ENCODE measurements around the gene LHFPL4. TPM values are rescaled to one million over a fixed set of nuclear protein-coding genes. Genes with fewer than 3 reads are reported as not detected.

Gene LHFPL4
- total and polyA plus RNA-seq, 9 of the 15 experiments (the other 6 are each of a cell fraction or from before 2014, with no cell fraction given), result not detected

GRCh38 chr3:9448643-9449042 is 105.0 kb downstream of the LHFPL4 start:
- TF ChIP-seq NR2F6 (CRISPR knock-in tag; IDR thresholded peaks at IDR 0.05) (no peak), ZNF592 (IDR thresholded peaks at IDR 0.05) (no peak), PHF20 (IDR thresholded peaks at IDR 0.05; ENCODE audit: partially characterized antibody) (no peak), STAG1 (CRISPR knock-in tag; IDR thresholded peaks at IDR 0.05; ENCODE audit: borderline replicate concordance) (no peak)
- H3K4me3 ChIP-seq, result no peak overlapping the region
- DNase-seq (ENCODE audit: extremely low read depth in 1 of 4, low spot score in 3 of 4) (no peak), FAIRE-seq (no peak), ATAC-seq (no peak)
- no peak overlapping the region for H3K4me2 ChIP-seq (ENCODE audit: insufficient read depth, low read length)
- H3K36me3 ChIP-seq (ENCODE audit: control insufficient read depth, insufficient read depth, low read length), result peaks cover 96% of the 10 kb centered on the region
- ChIA-PET CTCF (ENCODE audit: low intra/inter-chr PET ratio) (no interaction called here), POLR2A (interaction anchor here (1.2 to 1.3 kb wide), 2 partner anchors 10 to 96 kb away, joined by 3 to 4 read pairs; no protein-coding TSS in a partner anchor)
- BruUV-seq (replicated peaks), result no TSS peak
- no peak overlapping the region for H2AFZ ChIP-seq (ENCODE audit: low read depth, low read length)
- H3K9me1 ChIP-seq (ENCODE audit: control insufficient read depth, insufficient read depth, low read length), result no peaks in the 10 kb centered on the region
- H4K20me1 ChIP-seq (replicated peaks; ENCODE audit: control insufficient read depth, insufficient read depth, low read length), result 0 out of 2 replicates have a peak, but pooled peaks cover 3% of the 10 kb centered on the region
- 91% methylated on average over 1 of the region's 1 CpG for WGBS (ENCODE audit: insufficient coverage, low coverage, missing lambda C conversion rate)
- no peaks in the 10 kb centered on the region for H3K4me1 ChIP-seq (replicated peaks in 1 of 2; ENCODE audit: control insufficient read depth in 2 of 2, insufficient read depth in 2 of 2, low read length in 2 of 2)
- in situ Hi-C loops (cut with MboI) (no loop called here), intact Hi-C loops (cut with micrococcal nuclease) (no loop called here)
- peaks cover 13% of the 10 kb centered on the region; the same call in 1 of the 3 replicates for H3K79me2 ChIP-seq (ENCODE audit: control insufficient read depth, insufficient read depth, low read length)
- no peak overlapping the region for H3K9ac ChIP-seq (ENCODE audit: insufficient read depth in 1 of 2, low read depth in 2 of 2, low read length in 2 of 2)
- H3K27me3 ChIP-seq (ENCODE audit: control insufficient read depth in 2 of 2, insufficient read depth in 2 of 2, low read length in 2 of 2), result no peaks in the 10 kb centered on the region
- no peak overlapping the region for H3K27ac ChIP-seq (ENCODE audit: extremely low read depth, low read depth, low read length)
- no peaks in the 10 kb centered on the region for H3K9me3 ChIP-seq (replicated peaks; ENCODE audit: control insufficient read depth, insufficient read depth, low read depth, low read length)

Other genes with a start within 250 kb of the LHFPL4 start
Only the 7 nearest of the 9 such genes appear.
- gene THUMPD3, start 190.8 kb downstream of the LHFPL4 start, total RNA-seq (2014; rRNA removed), result 74.6 and 75.5 TPM in 2 replicates
- gene THUMPD3, start 190.8 kb downstream of the LHFPL4 start, total RNA-seq (2014; rRNA removed; fragmentation: Illumina TruSeq; extraction: Trizol), result 125 and 131 TPM in 2 replicates
- 111 and 113 TPM in 2 replicates for gene THUMPD3, start 190.8 kb downstream of the LHFPL4 start, total RNA-seq (2015; rRNA removed; fragmentation: Illumina TruSeq; extraction: Trizol)
- gene THUMPD3, start 190.8 kb downstream of the LHFPL4 start, total RNA-seq (2021), result 106 and 114 TPM in 2 replicates
- gene THUMPD3, start 190.8 kb downstream of the LHFPL4 start, polyA plus RNA-seq (2011; rRNA removed), result 115 and 132 TPM in 2 replicates
- 102 and 118 TPM in 2 replicates for gene THUMPD3, start 190.8 kb downstream of the LHFPL4 start, polyA plus RNA-seq (2014; fragmentation: Illumina TruSeq; extraction: Trizol)
- gene THUMPD3, start 190.8 kb downstream of the LHFPL4 start, polyA plus RNA-seq (2014; fragmentation: Nextera tagmentation; extraction: Ambion mirVana), result 10 to 100 TPM; 58.3 to 78.1 TPM
- gene THUMPD3, start 190.8 kb downstream of the LHFPL4 start, polyA plus RNA-seq (2014; rRNA removed), result 83.9 and 99.5 TPM in 2 replicates
- gene SETD5, start 156.2 kb downstream of the LHFPL4 start, total RNA-seq (2014; rRNA removed), result 60.9 and 61.4 TPM in 2 replicates
- gene SETD5, start 156.2 kb downstream of the LHFPL4 start, total RNA-seq (2014; rRNA removed; fragmentation: Illumina TruSeq; extraction: Trizol), result 87.2 and 97.1 TPM in 2 replicates
- gene SETD5, start 156.2 kb downstream of the LHFPL4 start, total RNA-seq (2015; rRNA removed; fragmentation: Illumina TruSeq; extraction: Trizol), result 80.3 and 92.2 TPM in 2 replicates
- gene SETD5, start 156.2 kb downstream of the LHFPL4 start, total RNA-seq (2021), result 118 and 135 TPM in 2 replicates
- gene SETD5, start 156.2 kb downstream of the LHFPL4 start, polyA plus RNA-seq (2011; rRNA removed), result 106 and 130 TPM in 2 replicates
- 108 and 128 TPM in 2 replicates for gene SETD5, start 156.2 kb downstream of the LHFPL4 start, polyA plus RNA-seq (2014; fragmentation: Illumina TruSeq; extraction: Trizol)
- 10 to 100 TPM; 20.8 to 38.8 TPM for gene SETD5, start 156.2 kb downstream of the LHFPL4 start, polyA plus RNA-seq (2014; fragmentation: Nextera tagmentation; extraction: Ambion mirVana)
- 65.4 and 69.1 TPM in 2 replicates for gene SETD5, start 156.2 kb downstream of the LHFPL4 start, polyA plus RNA-seq (2014; rRNA removed)
- gene MTMR14, start 95.7 kb upstream of the LHFPL4 start, total RNA-seq (2014; rRNA removed), result 32.4 and 35.3 TPM in 2 replicates
- 28.5 and 30.4 TPM in 2 replicates for gene MTMR14, start 95.7 kb upstream of the LHFPL4 start, total RNA-seq (2014; rRNA removed; fragmentation: Illumina TruSeq; extraction: Trizol)
- 32.0 and 33.3 TPM in 2 replicates for gene MTMR14, start 95.7 kb upstream of the LHFPL4 start, total RNA-seq (2015; rRNA removed; fragmentation: Illumina TruSeq; extraction: Trizol)
- 40.6 and 44.9 TPM in 2 replicates for gene MTMR14, start 95.7 kb upstream of the LHFPL4 start, total RNA-seq (2021)
- 47.8 and 50.6 TPM in 2 replicates for gene MTMR14, start 95.7 kb upstream of the LHFPL4 start, polyA plus RNA-seq (2011; rRNA removed)
- gene MTMR14, start 95.7 kb upstream of the LHFPL4 start, polyA plus RNA-seq (2014; fragmentation: Illumina TruSeq; extraction: Trizol), result 40.3 and 44.4 TPM in 2 replicates
- gene MTMR14, start 95.7 kb upstream of the LHFPL4 start, polyA plus RNA-seq (2014; fragmentation: Nextera tagmentation; extraction: Ambion mirVana), result 1 to 10 TPM; 8.2 to 9.9 TPM
- 37.6 and 37.8 TPM in 2 replicates for gene MTMR14, start 95.7 kb upstream of the LHFPL4 start, polyA plus RNA-seq (2014; rRNA removed)
- 0.49 TPM in 1 of 2 replicates, not detected in the other for gene CPNE9, start 150.0 kb upstream of the LHFPL4 start, total RNA-seq (2014; rRNA removed)
- gene CPNE9, start 150.0 kb upstream of the LHFPL4 start, total RNA-seq (2014; rRNA removed; fragmentation: Illumina TruSeq; extraction: Trizol), result 0.22 TPM in 1 of 2 replicates, not detected in the other
- gene CPNE9, start 150.0 kb upstream of the LHFPL4 start, total RNA-seq (2015; rRNA removed; fragmentation: Illumina TruSeq; extraction: Trizol), result 0.33 TPM in 1 of 2 replicates, not detected in the other
- gene CPNE9, start 150.0 kb upstream of the LHFPL4 start, total RNA-seq (2021), result not detected in 2 replicates
- gene CPNE9, start 150.0 kb upstream of the LHFPL4 start, polyA plus RNA-seq (2011; rRNA removed), result 0.19 and 0.33 TPM in 2 replicates
- 0.51 TPM in 1 of 2 replicates, not detected in the other for gene CPNE9, start 150.0 kb upstream of the LHFPL4 start, polyA plus RNA-seq (2014; fragmentation: Illumina TruSeq; extraction: Trizol)
- under 1 TPM; 0.25 to 0.56 TPM for gene CPNE9, start 150.0 kb upstream of the LHFPL4 start, polyA plus RNA-seq (2014; fragmentation: Nextera tagmentation; extraction: Ambion mirVana)
- gene CPNE9, start 150.0 kb upstream of the LHFPL4 start, polyA plus RNA-seq (2014; rRNA removed), result 0.24 and 0.34 TPM in 2 replicates
- gene BRPF1, start 177.9 kb upstream of the LHFPL4 start, total RNA-seq (2014; rRNA removed), result 29.9 and 38.9 TPM in 2 replicates
- gene BRPF1, start 177.9 kb upstream of the LHFPL4 start, total RNA-seq (2014; rRNA removed; fragmentation: Illumina TruSeq; extraction: Trizol), result 12.6 and 13.5 TPM in 2 replicates
- 23.5 and 25.5 TPM in 2 replicates for gene BRPF1, start 177.9 kb upstream of the LHFPL4 start, total RNA-seq (2015; rRNA removed; fragmentation: Illumina TruSeq; extraction: Trizol)
- gene BRPF1, start 177.9 kb upstream of the LHFPL4 start, total RNA-seq (2021), result 40.2 and 40.6 TPM in 2 replicates
- 12.7 and 16.6 TPM in 2 replicates for gene BRPF1, start 177.9 kb upstream of the LHFPL4 start, polyA plus RNA-seq (2011; rRNA removed)
- 26.7 and 30.5 TPM in 2 replicates for gene BRPF1, start 177.9 kb upstream of the LHFPL4 start, polyA plus RNA-seq (2014; fragmentation: Illumina TruSeq; extraction: Trizol)
- 1 to 10 TPM; 1.1 to 1.4 TPM for gene BRPF1, start 177.9 kb upstream of the LHFPL4 start, polyA plus RNA-seq (2014; fragmentation: Nextera tagmentation; extraction: Ambion mirVana)
- 26.0 and 32.8 TPM in 2 replicates for gene BRPF1, start 177.9 kb upstream of the LHFPL4 start, polyA plus RNA-seq (2014; rRNA removed)
- 27.6 and 39.3 TPM in 2 replicates for gene OGG1, start 196.1 kb upstream of the LHFPL4 start, total RNA-seq (2014; rRNA removed)
- 14.6 and 18.2 TPM in 2 replicates for gene OGG1, start 196.1 kb upstream of the LHFPL4 start, total RNA-seq (2014; rRNA removed; fragmentation: Illumina TruSeq; extraction: Trizol)
- gene OGG1, start 196.1 kb upstream of the LHFPL4 start, total RNA-seq (2015; rRNA removed; fragmentation: Illumina TruSeq; extraction: Trizol), result 26.4 and 27.5 TPM in 2 replicates
- gene OGG1, start 196.1 kb upstream of the LHFPL4 start, total RNA-seq (2021), result 23.6 and 25.7 TPM in 2 replicates
- gene OGG1, start 196.1 kb upstream of the LHFPL4 start, polyA plus RNA-seq (2011; rRNA removed), result 26.6 and 31.0 TPM in 2 replicates
- gene OGG1, start 196.1 kb upstream of the LHFPL4 start, polyA plus RNA-seq (2014; fragmentation: Illumina TruSeq; extraction: Trizol), result 32.3 and 33.0 TPM in 2 replicates
- 10 to 100 TPM in 1 of 2 experiments, 1 to 10 TPM in 1; 6.6 to 12.0 TPM for gene OGG1, start 196.1 kb upstream of the LHFPL4 start, polyA plus RNA-seq (2014; fragmentation: Nextera tagmentation; extraction: Ambion mirVana)
- 24.4 and 26.5 TPM in 2 replicates for gene OGG1, start 196.1 kb upstream of the LHFPL4 start, polyA plus RNA-seq (2014; rRNA removed)
- 10.7 and 13.9 TPM in 2 replicates for gene CAMK1, start 216.1 kb upstream of the LHFPL4 start, total RNA-seq (2014; rRNA removed)
- 4.4 and 4.7 TPM in 2 replicates for gene CAMK1, start 216.1 kb upstream of the LHFPL4 start, total RNA-seq (2014; rRNA removed; fragmentation: Illumina TruSeq; extraction: Trizol)
- gene CAMK1, start 216.1 kb upstream of the LHFPL4 start, total RNA-seq (2015; rRNA removed; fragmentation: Illumina TruSeq; extraction: Trizol), result 6.1 and 6.6 TPM in 2 replicates
- gene CAMK1, start 216.1 kb upstream of the LHFPL4 start, total RNA-seq (2021), result 5.2 and 6.2 TPM in 2 replicates
- gene CAMK1, start 216.1 kb upstream of the LHFPL4 start, polyA plus RNA-seq (2011; rRNA removed), result 7.3 and 8.4 TPM in 2 replicates
- gene CAMK1, start 216.1 kb upstream of the LHFPL4 start, polyA plus RNA-seq (2014; fragmentation: Illumina TruSeq; extraction: Trizol), result 6.0 and 6.2 TPM in 2 replicates
- gene CAMK1, start 216.1 kb upstream of the LHFPL4 start, polyA plus RNA-seq (2014; fragmentation: Nextera tagmentation; extraction: Ambion mirVana), result under 1 TPM; 0.23 to 0.39 TPM
- 7.7 and 10.6 TPM in 2 replicates for gene CAMK1, start 216.1 kb upstream of the LHFPL4 start, polyA plus RNA-seq (2014; rRNA removed)

Data from K562 (cell line).